ENCODE results near the gene NUDT6. TPM values are rescaled to one million over a fixed set of nuclear protein-coding genes. Genes with fewer than 3 reads are reported as not detected.
A peak's percentile ranks its signal among the peaks of the same experiment; 100 is the strongest.
"Not testable (repeated sequence)": the region's sequence is repeated elsewhere in the genome, so short reads cannot be mapped to it uniquely, and the experiment has no call there.

NUDT6 gene
- total RNA-seq, 2 experiments from 2014 or later: 14.5 to 15.8 TPM

DNA sequence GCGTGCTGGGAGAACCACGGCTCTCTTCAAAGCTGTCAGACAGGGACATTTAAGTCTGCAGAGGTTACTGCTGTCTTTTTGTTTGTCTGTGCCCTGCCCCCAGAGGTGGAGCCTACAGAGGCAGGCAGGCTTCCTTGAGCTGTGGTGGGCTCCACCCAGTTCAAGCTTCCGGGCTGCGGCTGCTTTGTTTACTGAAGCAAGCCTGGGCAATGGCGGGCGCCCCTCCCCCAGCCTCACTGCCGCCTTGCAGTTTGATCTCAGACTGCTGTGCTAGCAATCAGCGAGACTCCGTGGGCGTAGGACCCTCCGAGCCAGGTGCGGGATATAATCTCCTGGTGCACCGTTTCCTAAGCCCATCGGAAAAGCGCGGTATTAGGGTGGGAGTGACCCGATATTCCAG, 22.7 kb upstream of the NUDT6 start:
- POLR2A ChIA-PET, H3K27me3 Mint-ChIP-seq, H3K9me3 Mint-ChIP-seq, H3K4me3 Mint-ChIP-seq: not testable (repeated sequence)
- CTCF ChIA-PET: interaction anchor here (1.0 kb wide), 1 partner anchor 14 kb away, joined by 3 read pairs; no protein-coding TSS in a partner anchor
- H3K27ac Mint-ChIP-seq: peak overlapping the region; percentile 73
- H3K4me1 Mint-ChIP-seq: peaks cover 21% of the 10 kb centered on the region
- DNase-seq: peak; percentile 81
- peaks cover 65% of the 10 kb centered on the region for H3K36me3 Mint-ChIP-seq (ENCODE audit: low read depth)

DNA sequence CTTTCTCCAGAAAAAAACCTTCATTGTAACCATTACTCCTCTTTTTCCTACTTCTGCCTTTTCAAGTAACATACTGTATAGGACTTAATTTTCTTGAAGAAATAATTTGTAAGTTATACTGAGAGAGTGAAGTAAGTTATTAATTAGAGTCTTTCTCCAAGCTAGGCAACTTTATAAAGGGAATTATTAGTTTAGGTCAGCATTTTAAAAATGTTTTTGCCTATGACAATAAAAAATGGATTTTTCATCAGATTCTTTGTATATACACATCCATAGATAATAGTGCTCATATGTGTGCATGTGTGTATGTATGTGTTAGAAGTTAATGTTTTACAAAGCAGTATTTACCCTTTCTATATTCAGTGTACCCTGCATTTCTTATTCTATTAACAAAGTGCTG, 10.4 kb upstream of the NUDT6 start:
- Mint-ChIP-seq H3K36me3 (ENCODE audit: low read depth) (peaks cover 46% of the 10 kb centered on the region), H3K4me3 (no peak overlapping the region), H3K4me1 (peaks cover 39% of the 10 kb centered on the region), H3K9me3 (no peaks in the 10 kb centered on the region), H3K27me3 (no peaks in the 10 kb centered on the region), H3K27ac (peak overlapping the region; percentile 58)
- DNase-seq: no peak
- POLR2A ChIA-PET: interaction anchor here (1.9 kb wide), 1 partner anchor 11 kb away, joined by 6 read pairs; the partner anchor contains the start of gene NUDT6
- CTCF ChIA-PET: interaction anchor here (0.7 to 3.8 kb wide), 4 partner anchors 175 to 354 kb away, joined by 3 to 33 read pairs (median 4); no protein-coding TSS in a partner anchor

DNA sequence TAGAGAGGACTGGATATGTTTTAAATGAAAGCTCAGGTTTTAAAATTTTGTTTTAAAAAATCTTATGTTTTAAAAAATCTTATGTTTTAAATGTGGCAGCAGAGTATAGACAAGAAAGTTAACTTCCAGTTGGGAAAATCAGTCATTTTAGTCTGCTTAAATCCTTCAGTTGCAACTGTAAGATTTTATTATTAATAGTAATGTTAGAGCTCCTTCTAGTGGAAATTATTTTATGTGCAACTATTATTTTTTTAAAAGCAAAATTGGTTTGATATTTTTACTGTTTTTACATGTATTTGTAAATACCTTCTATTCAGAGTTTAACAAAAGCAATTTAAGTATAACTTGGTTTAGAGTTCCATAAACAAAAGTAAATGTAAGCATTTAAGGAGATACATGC, 8.5 kb upstream of the NUDT6 start:
- Mint-ChIP-seq H3K4me1 (peaks cover 48% of the 10 kb centered on the region), H3K4me3 (no peak overlapping the region)

DNA sequence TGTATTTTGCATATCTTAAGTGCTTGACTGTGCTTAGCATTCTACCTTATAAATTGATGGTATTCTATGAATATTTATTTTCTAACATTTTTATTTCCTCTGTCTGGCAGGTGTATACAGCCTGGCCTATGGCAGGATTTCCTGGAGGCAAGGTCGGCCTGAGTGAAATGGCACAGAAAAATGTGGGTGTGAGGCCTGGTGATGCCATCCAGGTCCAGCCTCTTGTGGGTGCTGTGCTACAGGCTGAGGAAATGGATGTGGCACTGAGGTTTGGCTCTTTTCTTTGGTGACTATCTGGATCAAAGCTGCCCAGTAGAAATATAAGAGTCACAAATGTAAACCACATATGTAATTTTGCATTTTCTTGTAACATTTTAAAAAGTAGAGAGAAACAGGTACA, 6.5 kb upstream of the NUDT6 start:
- H3K9me3 Mint-ChIP-seq: no peaks in the 10 kb centered on the region
- ChIA-PET POLR2A (no interaction called here), CTCF (interaction anchor here (2.3 to 3.8 kb wide), 4 partner anchors 8 to 351 kb away, joined by 7 to 33 read pairs (median 16); partner anchors contain the start of gene NUDT6)
- peaks cover 28% of the 10 kb centered on the region for H3K36me3 Mint-ChIP-seq (ENCODE audit: low read depth)
- H3K4me3 Mint-ChIP-seq: no peak overlapping the region
- DNase-seq: peak; percentile 33
- peaks cover 31% of the 10 kb centered on the region for H3K4me1 Mint-ChIP-seq
- peak overlapping the region; percentile 37 for H3K27ac Mint-ChIP-seq
- H3K27me3 Mint-ChIP-seq: no peaks in the 10 kb centered on the region

More for the DNA sequence above, 8.5 kb upstream of the NUDT6 start:
- peaks cover 43% of the 10 kb centered on the region for H3K36me3 Mint-ChIP-seq (ENCODE audit: low read depth)
- CTCF ChIA-PET: interaction anchor here (0.7 to 3.8 kb wide), 14 partner anchors 10 to 1031 kb away, joined by 3 to 33 read pairs (median 6); partner anchors contain the start of genes BBS12 and NUDT6
- no peak for DNase-seq
- no peaks in the 10 kb centered on the region for H3K9me3 Mint-ChIP-seq
- H3K27ac Mint-ChIP-seq: no peak overlapping the region
- POLR2A ChIA-PET: interaction anchor here (1.0 kb wide), 1 partner anchor 352 kb away, joined by 3 read pairs; no protein-coding TSS in a partner anchor
- H3K27me3 Mint-ChIP-seq: no peaks in the 10 kb centered on the region

DNA sequence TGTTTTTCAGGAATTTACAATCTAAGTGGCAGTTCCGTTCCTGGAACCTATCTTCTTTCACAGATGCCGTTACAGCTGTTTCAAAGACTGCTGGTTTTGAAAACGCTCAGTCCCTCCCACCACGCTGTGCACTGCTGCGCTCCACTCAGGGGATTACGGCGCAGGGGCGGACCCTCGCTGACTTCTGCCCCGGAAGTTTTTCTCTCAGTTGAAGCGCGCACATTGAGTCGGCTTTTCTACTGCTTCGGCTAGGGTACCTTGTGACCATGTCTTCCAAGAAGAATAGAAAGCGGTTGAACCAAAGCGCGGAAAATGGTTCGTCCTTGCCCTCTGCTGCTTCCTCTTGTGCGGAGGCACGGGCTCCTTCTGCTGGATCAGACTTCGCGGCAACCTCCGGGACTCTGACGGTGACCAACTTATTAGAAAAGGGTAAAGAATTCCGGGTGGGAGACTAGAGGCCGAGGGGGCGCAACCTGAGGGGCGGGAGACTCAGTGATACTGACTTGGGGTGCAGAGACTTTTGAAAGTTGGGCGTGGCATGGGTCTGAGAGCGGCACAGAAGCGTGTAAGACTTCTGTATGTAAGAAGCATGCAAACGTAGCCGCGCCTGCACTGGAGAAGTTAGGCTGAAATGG, 597 bp upstream of the NUDT6 start:
- Mint-ChIP-seq H3K4me3 (no peak overlapping the region), H3K27me3 (no peaks in the 10 kb centered on the region), H3K27ac (no peak overlapping the region), H3K9me3 (no peaks in the 10 kb centered on the region), H3K36me3 (ENCODE audit: low read depth) (peaks cover 7% of the 10 kb centered on the region), H3K4me1 (peaks cover 27% of the 10 kb centered on the region)
- DNase-seq: peak; percentile 94
- ChIA-PET POLR2A (interaction anchor here (1.0 to 2.2 kb wide), 12 partner anchors 9 to 345 kb away, joined by 3 to 18 read pairs (median 4); partner anchors contain the start of gene BBS12), CTCF (interaction anchor here (0.8 to 4.0 kb wide), 8 partner anchors 8 to 345 kb away, joined by 4 to 26 read pairs (median 11); partner anchors contain the start of gene BBS12)

DNA sequence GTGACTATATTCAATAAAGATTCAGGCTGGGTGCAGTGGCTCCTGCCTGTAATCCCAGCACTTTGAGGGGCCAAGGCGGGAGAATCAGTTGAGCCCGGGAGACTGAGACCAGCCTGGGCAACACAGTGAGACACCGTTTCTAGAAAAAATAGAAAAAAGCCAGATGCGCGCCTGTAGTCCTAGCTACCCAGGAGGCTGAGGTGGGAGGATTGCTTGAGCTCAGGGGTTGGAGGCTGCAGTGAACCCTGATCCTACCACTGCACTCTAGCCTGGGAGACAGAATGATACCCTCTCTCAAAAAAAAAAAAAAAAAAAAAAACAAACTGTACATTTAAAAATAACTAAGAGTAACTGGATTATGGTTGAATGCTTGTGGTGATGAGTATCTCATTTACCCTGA, 1.1 kb downstream of the NUDT6 start:
- Mint-ChIP-seq H3K4me3 (peak overlapping the region; percentile 42), H3K4me1 (peaks cover 17% of the 10 kb centered on the region), H3K27me3 (no peaks in the 10 kb centered on the region), H3K27ac (no peak overlapping the region), H3K36me3 (ENCODE audit: low read depth) (peaks cover 11% of the 10 kb centered on the region), H3K9me3 (no peaks in the 10 kb centered on the region)
- CTCF ChIA-PET: interaction anchor here (0.6 to 4.0 kb wide), 8 partner anchors 9 to 541 kb away, joined by 3 to 26 read pairs (median 5); partner anchors contain the start of gene BBS12
- no peak for DNase-seq
- POLR2A ChIA-PET: interaction anchor here (0.6 to 2.2 kb wide), 8 partner anchors 9 to 188 kb away, joined by 3 to 18 read pairs (median 4); partner anchors contain the start of gene BBS12

DNA sequence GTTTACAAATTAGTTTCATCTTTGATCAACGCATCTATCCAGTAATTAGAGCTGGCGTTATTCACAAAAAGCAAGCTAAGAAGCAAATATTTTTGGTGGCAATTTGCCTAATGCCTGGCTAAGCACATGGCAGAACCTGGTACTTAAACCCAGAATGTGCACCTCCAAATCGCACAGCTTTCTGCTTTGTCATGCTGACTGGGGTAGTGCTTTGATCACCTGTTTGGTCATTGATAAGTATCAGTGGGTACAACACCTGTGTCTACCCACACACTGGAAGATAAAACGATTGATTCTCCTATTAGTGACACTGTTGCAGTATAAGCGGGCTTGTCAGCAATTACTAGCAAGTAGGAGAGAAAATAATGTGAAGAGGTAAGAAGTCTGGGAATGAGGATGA, 1.9 kb downstream of the NUDT6 start:
- Mint-ChIP-seq H3K27ac (no peak overlapping the region), H3K27me3 (no peaks in the 10 kb centered on the region), H3K36me3 (ENCODE audit: low read depth) (peaks cover 13% of the 10 kb centered on the region), H3K4me1 (peaks cover 17% of the 10 kb centered on the region), H3K9me3 (no peaks in the 10 kb centered on the region), H3K4me3 (no peak overlapping the region)
- no peak for DNase-seq
- ChIA-PET POLR2A (interaction anchor here (1.0 kb wide), 1 partner anchor 9 kb away, joined by 3 read pairs; no protein-coding TSS in a partner anchor), CTCF (interaction anchor here (1.1 to 3.9 kb wide), 4 partner anchors 10 to 188 kb away, joined by 4 to 17 read pairs (median 9); partner anchors contain the start of gene BBS12)

DNA sequence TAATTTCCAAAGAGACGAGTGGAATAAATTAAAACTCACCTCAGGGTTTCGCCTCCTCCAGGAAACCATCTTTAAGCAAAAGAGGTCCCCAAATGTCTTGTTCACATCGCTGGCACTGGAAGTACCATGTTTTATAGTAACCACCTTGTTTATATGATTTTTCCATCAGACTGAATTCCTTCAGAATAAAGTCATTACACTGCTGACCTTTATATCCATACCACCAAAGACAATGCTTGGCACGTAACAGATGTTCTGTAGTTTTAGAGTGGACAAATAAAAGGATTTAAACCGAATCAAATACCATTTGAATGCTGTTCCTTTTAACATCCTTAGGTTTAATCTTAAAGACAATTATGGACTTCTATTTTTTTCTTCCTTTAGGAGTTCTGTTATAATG, 4.7 kb downstream of the NUDT6 start:
- Mint-ChIP-seq H3K4me3 (no peak overlapping the region), H3K4me1 (peaks cover 17% of the 10 kb centered on the region), H3K9me3 (no peaks in the 10 kb centered on the region)

DNA sequence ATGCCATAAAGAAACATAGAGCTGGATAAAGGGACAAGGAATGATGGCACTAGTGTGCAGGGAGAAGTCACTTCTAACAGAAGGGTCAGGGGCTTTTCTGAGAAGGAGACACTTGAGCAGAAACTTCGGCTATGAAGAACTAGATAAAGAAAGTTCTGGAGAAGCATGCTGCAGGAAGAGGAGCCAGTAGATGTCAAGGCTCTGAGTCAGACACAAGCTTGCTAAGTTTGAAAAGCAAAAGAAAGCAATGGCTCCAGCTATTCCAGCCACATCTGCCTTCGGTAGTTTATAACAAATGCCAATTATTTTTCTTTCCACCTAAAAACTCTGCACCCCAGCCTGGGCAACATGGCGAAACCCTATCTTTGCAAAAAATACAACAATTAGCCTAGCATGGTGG, 7.5 kb downstream of the NUDT6 start:
- Mint-ChIP-seq H3K4me1 (peaks cover 7% of the 10 kb centered on the region), H3K4me3 (no peak overlapping the region), H3K9me3 (no peaks in the 10 kb centered on the region), H3K36me3 (ENCODE audit: low read depth) (peaks cover 40% of the 10 kb centered on the region), H3K27me3 (no peaks in the 10 kb centered on the region), H3K27ac (no peak overlapping the region)
- ChIA-PET POLR2A (interaction anchor here (1.5 kb wide), 1 partner anchor 7 kb away, joined by 7 read pairs; the partner anchor contains the start of gene NUDT6), CTCF (interaction anchor here (0.6 to 4.8 kb wide), 16 partner anchors 9 to 317 kb away, joined by 3 to 33 read pairs (median 6); partner anchors contain the start of genes BBS12 and NUDT6)
- DNase-seq: no peak

More for the DNA sequence above, 4.7 kb downstream of the NUDT6 start:
- ChIA-PET CTCF (interaction anchor here (3.9 kb wide), 1 partner anchor 160 kb away, joined by 12 read pairs; no protein-coding TSS in a partner anchor), POLR2A (interaction anchor here (0.6 kb wide), 1 partner anchor 1076 kb away, joined by 3 read pairs; no protein-coding TSS in a partner anchor)
- H3K27ac Mint-ChIP-seq: no peak overlapping the region
- peaks cover 23% of the 10 kb centered on the region for H3K36me3 Mint-ChIP-seq (ENCODE audit: low read depth)
- H3K27me3 Mint-ChIP-seq: no peaks in the 10 kb centered on the region
- no peak for DNase-seq

DNA sequence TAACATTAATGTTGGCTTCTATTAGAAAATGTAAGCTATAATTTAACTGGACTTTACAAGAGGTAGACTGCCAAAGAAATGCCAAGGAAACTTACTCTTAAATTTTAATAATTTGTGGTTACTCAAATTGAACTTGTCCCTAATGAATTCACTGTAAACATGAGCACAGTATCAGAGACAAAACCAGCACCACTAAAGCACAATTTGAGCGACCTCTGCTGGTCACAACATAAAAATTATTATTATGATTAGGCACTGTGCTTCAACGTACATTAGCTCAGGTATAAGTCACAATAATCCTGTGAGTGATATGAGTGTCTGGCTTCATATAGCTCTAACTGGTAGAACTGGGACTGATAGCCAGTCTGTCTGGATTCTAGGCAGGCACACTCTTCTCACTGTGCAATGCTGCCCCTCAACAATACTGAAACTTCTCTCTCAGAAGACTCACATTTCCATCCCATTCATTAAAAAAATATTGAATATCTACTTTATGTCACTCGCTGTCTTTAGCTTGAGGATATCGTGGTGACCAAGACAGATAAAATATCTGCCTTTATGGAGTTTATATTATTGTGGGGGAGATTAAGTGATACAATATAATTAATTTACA, 8.0 kb downstream of the NUDT6 start:
- DNase-seq: no peak
- Mint-ChIP-seq H3K27me3 (no peaks in the 10 kb centered on the region), H3K27ac (no peak overlapping the region), H3K4me3 (no peak overlapping the region), H3K36me3 (ENCODE audit: low read depth) (peaks cover 46% of the 10 kb centered on the region), H3K4me1 (peaks cover 3% of the 10 kb centered on the region), H3K9me3 (no peaks in the 10 kb centered on the region)
- ChIA-PET POLR2A (interaction anchor here (1.5 kb wide), 1 partner anchor 8 kb away, joined by 7 read pairs; the partner anchor contains the start of gene NUDT6), CTCF (interaction anchor here (0.6 to 4.8 kb wide), 18 partner anchors 9 to 617 kb away, joined by 3 to 33 read pairs (median 4); partner anchors contain the start of genes BBS12 and NUDT6)

DNA sequence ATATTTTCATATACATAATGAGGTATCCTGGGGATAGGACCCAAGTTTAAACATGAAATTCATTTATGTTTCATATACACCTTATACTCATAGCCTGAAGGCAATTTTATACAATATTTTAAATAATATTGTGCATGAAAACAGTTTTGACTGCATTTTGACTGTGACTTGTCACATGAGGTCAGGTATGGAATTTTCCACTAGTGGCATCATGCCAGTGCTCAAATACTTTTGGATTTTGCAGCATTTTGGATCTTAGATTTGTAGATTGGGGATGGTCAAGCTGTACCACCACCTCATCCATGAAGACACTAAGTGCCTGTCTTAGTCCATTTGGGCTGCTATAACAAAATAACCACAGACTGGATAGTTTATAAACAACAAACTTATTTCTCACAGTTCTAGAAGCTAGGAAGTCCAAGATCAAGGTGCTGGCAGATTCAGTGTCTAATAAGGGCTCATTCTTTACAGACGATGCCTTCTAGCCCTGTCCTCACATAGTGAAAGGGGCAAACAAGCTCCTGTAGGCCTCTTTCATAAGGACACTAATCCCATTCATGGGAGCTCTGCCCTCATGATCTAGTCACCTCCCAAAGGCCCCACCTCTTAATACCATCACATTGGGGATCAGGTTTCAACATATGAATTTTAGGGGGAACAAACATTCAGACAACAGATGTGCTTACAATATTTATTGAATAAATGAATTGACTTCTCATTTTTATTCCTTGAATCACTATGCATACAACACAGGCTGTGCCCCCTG, 9.4 kb downstream of the NUDT6 start:
- no peak overlapping the region for H3K27ac Mint-ChIP-seq
- POLR2A ChIA-PET: no interaction called here
- no peak overlapping the region for H3K4me3 Mint-ChIP-seq

DNA sequence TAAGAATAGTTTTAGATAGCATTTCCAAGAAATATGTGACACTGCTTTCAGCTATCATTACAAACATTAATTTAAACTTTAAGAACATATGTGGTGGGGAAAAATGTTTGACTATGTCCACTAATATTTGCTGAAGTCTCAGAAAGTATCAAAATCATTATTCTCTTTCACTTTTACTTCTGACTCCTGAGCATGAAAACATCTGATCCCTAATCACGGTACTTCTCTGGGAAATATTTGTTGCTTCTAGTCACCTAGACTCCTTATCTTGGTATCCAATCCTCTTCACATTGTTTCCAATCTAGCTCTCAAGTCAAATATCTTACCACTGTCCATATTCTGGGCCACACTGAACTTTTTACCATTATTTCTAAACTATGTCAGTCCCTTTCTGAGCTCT, 10.8 kb downstream of the NUDT6 start:
- Mint-ChIP-seq H3K27me3 (no peaks in the 10 kb centered on the region), H3K27ac (no peak overlapping the region), H3K9me3 (no peaks in the 10 kb centered on the region), H3K4me1 (peaks cover 5% of the 10 kb centered on the region), H3K36me3 (ENCODE audit: low read depth) (peaks cover 48% of the 10 kb centered on the region), H3K4me3 (no peak overlapping the region)
- POLR2A ChIA-PET: interaction anchor here (0.9 to 1.6 kb wide), 2 partner anchors 9 to 11 kb away, joined by 3 to 6 read pairs; partner anchors contain the start of gene NUDT6
- no peak for DNase-seq
- CTCF ChIA-PET: interaction anchor here (4.8 kb wide), 1 partner anchor 153 kb away, joined by 33 read pairs; no protein-coding TSS in a partner anchor

More for the DNA sequence above, 9.4 kb downstream of the NUDT6 start:
- CTCF ChIA-PET: interaction anchor here (0.7 to 4.8 kb wide), 8 partner anchors 10 to 181 kb away, joined by 3 to 33 read pairs (median 11); partner anchors contain the start of genes BBS12 and NUDT6
- Mint-ChIP-seq H3K27me3 (no peaks in the 10 kb centered on the region), H3K9me3 (no peaks in the 10 kb centered on the region), H3K4me1 (peaks cover 5% of the 10 kb centered on the region), H3K36me3 (ENCODE audit: low read depth) (peaks cover 53% of the 10 kb centered on the region)
- DNase-seq: no peak
